Measurements from ENCODE around the gene PEG3.

The PEG3 gene

GRCh38 chr19:56874530-56874929, 34.0 kb upstream of the PEG3 start:
- no peak for TF ChIP-seq CTCF (IDR thresholded peaks at IDR 0.05; ENCODE audit: extremely low read depth, insufficient read depth, missing control alignments)
- no peak for DNase-seq (ENCODE audit: low spot score)
- in situ Hi-C loops (cut with MboI; ENCODE audit: low pct_unique_long_range_greater_than_20kb, low sequenced_read_pairs, unreplicated experiment): no loop called here

- in situ Hi-C loops (cut with MboI; ENCODE audit: low pct_unique_long_range_greater_than_20kb, low sequenced_read_pairs, unreplicated experiment): no loop called here
- DNase-seq (ENCODE audit: low spot score): no peak
- TF ChIP-seq CTCF (IDR thresholded peaks at IDR 0.05; ENCODE audit: extremely low read depth, insufficient read depth, missing control alignments): no peak
These were observed 33.0 kb upstream of the PEG3 start for GRCh38 chr19:56873493-56873892.

GRCh38 chr19:56869886-56870285, 29.4 kb upstream of the PEG3 start:
- no peak for DNase-seq (ENCODE audit: low spot score)
- TF ChIP-seq CTCF (IDR thresholded peaks at IDR 0.05; ENCODE audit: extremely low read depth, insufficient read depth, missing control alignments): no peak
- in situ Hi-C loops (cut with MboI; ENCODE audit: low pct_unique_long_range_greater_than_20kb, low sequenced_read_pairs, unreplicated experiment): no loop called here

- TF ChIP-seq CTCF (IDR thresholded peaks at IDR 0.05; ENCODE audit: extremely low read depth, insufficient read depth, missing control alignments): no peak
- DNase-seq (ENCODE audit: low spot score): no peak
- in situ Hi-C loops (cut with MboI; ENCODE audit: low pct_unique_long_range_greater_than_20kb, low sequenced_read_pairs, unreplicated experiment): no loop called here
These were observed 27.9 kb upstream of the PEG3 start for GRCh38 chr19:56868446-56868845.

- DNase-seq (ENCODE audit: low spot score): no peak
- in situ Hi-C loops (cut with MboI; ENCODE audit: low pct_unique_long_range_greater_than_20kb, low sequenced_read_pairs, unreplicated experiment): no loop called here
- TF ChIP-seq CTCF (IDR thresholded peaks at IDR 0.05; ENCODE audit: extremely low read depth, insufficient read depth, missing control alignments): no peak
These were observed 26.0 kb upstream of the PEG3 start for GRCh38 chr19:56866538-56866937.

- TF ChIP-seq CTCF (IDR thresholded peaks at IDR 0.05; ENCODE audit: extremely low read depth, insufficient read depth, missing control alignments): no peak
- in situ Hi-C loops (cut with MboI; ENCODE audit: low pct_unique_long_range_greater_than_20kb, low sequenced_read_pairs, unreplicated experiment): no loop called here
These were observed 24.1 kb upstream of the PEG3 start for GRCh38 chr19:56864443-56865125.

More at GRCh38 chr19:56864443-56865125, 24.1 kb upstream of the PEG3 start:
- no peak for DNase-seq (ENCODE audit: low spot score)
